Measurements from ENCODE around the gene TTBK1. TPM values are rescaled to one million over a fixed set of nuclear protein-coding genes. Genes with fewer than 3 reads are reported as not detected.
"Not testable (repeated sequence)": the region's sequence is repeated elsewhere in the genome, so short reads cannot be mapped to it uniquely, and the experiment has no call there.

Gene TTBK1
- total RNA-seq, 1 donor from 2014 or later: 9.8 TPM

- no peak for DNase-seq (ENCODE audit: low spot score in 2 of 2)
- FAIRE-seq: no peak
Measured at GRCh38 chr6:43299338-43300293, 56.3 kb downstream of the TTBK1 start.

GRCh38 chr6:43301081-43301870, 58.0 kb downstream of the TTBK1 start:
- DNase-seq (ENCODE audit: low spot score in 2 of 2) (no peak), FAIRE-seq (no peak)

GRCh38 chr6:43302126-43302525, 58.8 kb downstream of the TTBK1 start:
- DNase-seq (ENCODE audit: low spot score in 2 of 2) (no peak), FAIRE-seq (no peak)

- FAIRE-seq; DNase-seq (ENCODE audit: low spot score in 2 of 2): not testable (repeated sequence)
Measured at GRCh38 chr6:43303006-43303405, 59.7 kb downstream of the TTBK1 start.

- DNase-seq (ENCODE audit: low spot score in 2 of 2): no peak
- no peak for FAIRE-seq
Measured at GRCh38 chr6:43303751-43304331, 60.6 kb downstream of the TTBK1 start.

GRCh38 chr6:43304361-43304760, 61.1 kb downstream of the TTBK1 start:
- FAIRE-seq: no peak
- no peak for DNase-seq (ENCODE audit: low spot score in 2 of 2)

GRCh38 chr6:43304882-43305281, 61.6 kb downstream of the TTBK1 start:
- no peak for FAIRE-seq

GRCh38 chr6:43306086-43306485, 62.8 kb downstream of the TTBK1 start:
- DNase-seq (ENCODE audit: low spot score in 2 of 2): no peak
- no peak for FAIRE-seq

More at GRCh38 chr6:43304882-43305281, 61.6 kb downstream of the TTBK1 start:
- DNase-seq (ENCODE audit: low spot score in 2 of 2): no peak

GRCh38 chr6:43307451-43308100, 64.3 kb downstream of the TTBK1 start:
- FAIRE-seq (no peak), DNase-seq (ENCODE audit: low spot score in 2 of 2) (no peak)

- no peak for FAIRE-seq
- DNase-seq (ENCODE audit: low spot score in 2 of 2): no peak
Measured at GRCh38 chr6:43308101-43308989, 65.1 kb downstream of the TTBK1 start, which contains the start of gene CRIP3. CRIP3 (minus strand) TSS chr6:43308826; CDS start chr6:43308792, 34 bp downstream.

- no peak for FAIRE-seq
- DNase-seq (ENCODE audit: low spot score in 2 of 2): no peak
Measured at GRCh38 chr6:43308990-43309477, 65.8 kb downstream of the TTBK1 start.

- FAIRE-seq: no peak
- no peak for DNase-seq (ENCODE audit: low spot score in 2 of 2)
Measured at GRCh38 chr6:43310134-43310533, 66.9 kb downstream of the TTBK1 start.

GRCh38 chr6:43310624-43311023, 67.3 kb downstream of the TTBK1 start:
- FAIRE-seq (no peak), DNase-seq (ENCODE audit: low spot score in 2 of 2) (no peak)

GRCh38 chr6:43311666-43312065, 68.4 kb downstream of the TTBK1 start:
- FAIRE-seq: no peak

GRCh38 chr6:43313813-43314212, 70.5 kb downstream of the TTBK1 start:
- no peak for FAIRE-seq
- DNase-seq (ENCODE audit: low spot score in 2 of 2): no peak

More at GRCh38 chr6:43311666-43312065, 68.4 kb downstream of the TTBK1 start:
- DNase-seq (ENCODE audit: low spot score in 2 of 2): no peak

- FAIRE-seq (no peak), DNase-seq (ENCODE audit: low spot score in 2 of 2) (no peak)
Measured at GRCh38 chr6:43318011-43318410, 74.7 kb downstream of the TTBK1 start.

- FAIRE-seq (no peak), DNase-seq (ENCODE audit: low spot score in 2 of 2) (no peak)
Measured at GRCh38 chr6:43325876-43326275, 82.6 kb downstream of the TTBK1 start.

- FAIRE-seq (no peak), DNase-seq (ENCODE audit: low spot score in 2 of 2) (no peak)
Measured at GRCh38 chr6:43328528-43328927, 85.2 kb downstream of the TTBK1 start.

- DNase-seq (ENCODE audit: low spot score in 2 of 2) (no peak), FAIRE-seq (no peak)
Measured at GRCh38 chr6:43331470-43331869, 88.2 kb downstream of the TTBK1 start.
